Fibroblast of skin of back (primary cell): ENCODE data around the gene MRPL20.
"Not testable (repeated sequence)": the region's sequence is repeated elsewhere in the genome, so short reads cannot be mapped to it uniquely, and the experiment has no call there.

Source experiments
- DNase-seq: peaks from one replicate; pipeline ENCODE4 v3.0.0-alpha.2; 2013

MRPL20 gene

GRCh38 chr1:1437033-1437903 is 30.2 kb upstream of the MRPL20 start:
- DNase-seq = no peak

GRCh38 chr1:1436630-1437032 is 29.5 kb upstream of the MRPL20 start:
- no peak for DNase-seq

GRCh38 chr1:1435911-1436629 is 29.0 kb upstream of the MRPL20 start:
- no peak for DNase-seq

- peak; percentile 63 for DNase-seq
These were observed 28.2 kb upstream of the MRPL20 start, which contains the start of gene VWA1 for GRCh38 chr1:1435106-1435903. VWA1 (plus strand) TSS chr1:1435690; CDS start chr1:1435749, 59 bp downstream.

GRCh38 chr1:1434824-1435105 is 27.7 kb upstream of the MRPL20 start:
- no peak for DNase-seq

- DNase-seq = no peak
These were observed 27.2 kb upstream of the MRPL20 start for GRCh38 chr1:1434131-1434823.

GRCh38 chr1:1433804-1434130 is 26.7 kb upstream of the MRPL20 start:
- peak; percentile 56 for DNase-seq

GRCh38 chr1:1432951-1433803 is 26.1 kb upstream of the MRPL20 start:
- no peak for DNase-seq

- no peak for DNase-seq
These were observed 25.3 kb upstream of the MRPL20 start for GRCh38 chr1:1432274-1432950.

GRCh38 chr1:1431845-1432273 is 24.8 kb upstream of the MRPL20 start:
- no peak for DNase-seq

- DNase-seq = no peak
These were observed 24.1 kb upstream of the MRPL20 start for GRCh38 chr1:1430992-1431844.

GRCh38 chr1:1430114-1430982 is 23.3 kb upstream of the MRPL20 start:
- DNase-seq = peak; percentile 24

GRCh38 chr1:1429671-1430073 is 22.6 kb upstream of the MRPL20 start:
- peak; percentile 21 for DNase-seq

GRCh38 chr1:1428967-1429366 is 21.9 kb upstream of the MRPL20 start:
- not testable (repeated sequence) for DNase-seq

GRCh38 chr1:1428174-1428573 is 21.1 kb upstream of the MRPL20 start:
- no peak for DNase-seq

- no peak for DNase-seq
These were observed 20.7 kb upstream of the MRPL20 start for GRCh38 chr1:1427820-1428148.

- peak; percentile 14 for DNase-seq
These were observed 20.2 kb upstream of the MRPL20 start for GRCh38 chr1:1427106-1427819.

GRCh38 chr1:1426496-1427105 is 19.5 kb upstream of the MRPL20 start:
- DNase-seq = no peak
